Head of caudate nucleus (tissue), 42 donors: ENCODE measurements around the gene KTN1.

Experiments used
- DNase-seq, 42 donors: peaks; one replicate each; pipeline versions ENCODE4 v3.0.0 to v3.0.0-alpha.2; 2020 to 2021; ENCODE audit warnings: mixed read lengths in 7 of 42
- intact Hi-C: fragments of 100-400 bp; cut with DNase I; formaldehyde crosslinking; loops from one replicate; pipeline ENCODE4 v1.15.0; 2022

Gene KTN1

GRCh38 chr14:55571125-55571889, 8.7 kb upstream of the KTN1 start:
- no peak for DNase-seq
- intact Hi-C loops = no loop called here

- DNase-seq = peak in 8 of 42 donors; percentile 9 to 54 (median 26)
- intact Hi-C loops = no loop called here
These were observed 7.4 kb upstream of the KTN1 start for GRCh38 chr14:55572578-55572977.

GRCh38 chr14:55574988-55575387, 5.0 kb upstream of the KTN1 start:
- DNase-seq = no peak
- intact Hi-C loops = no loop called here

GRCh38 chr14:55577229-55577628, 2.8 kb upstream of the KTN1 start:
- intact Hi-C loops = no loop called here
- no peak for DNase-seq

GRCh38 chr14:55578511-55578910, 1.5 kb upstream of the KTN1 start:
- intact Hi-C loops = no loop called here

GRCh38 chr14:55580470-55581341, 699 bp downstream of the KTN1 start:
- intact Hi-C loops = no loop called here
- peak in 40 of 42 donors; percentile 9 to 71 (median 39) for DNase-seq

More at GRCh38 chr14:55578511-55578910, 1.5 kb upstream of the KTN1 start:
- DNase-seq = peak in 4 of 42 donors; percentile 6 to 46 (median 10)

- intact Hi-C loops = no loop called here
- DNase-seq = no peak
These were observed 1.4 kb downstream of the KTN1 start for GRCh38 chr14:55581342-55581771.

GRCh38 chr14:55582746-55583145, 2.7 kb downstream of the KTN1 start:
- intact Hi-C loops = no loop called here
- no peak for DNase-seq

GRCh38 chr14:55583942-55584468, 4.0 kb downstream of the KTN1 start:
- DNase-seq = no peak
- intact Hi-C loops = no loop called here

GRCh38 chr14:55585854-55586253, 5.8 kb downstream of the KTN1 start:
- no peak for DNase-seq
- intact Hi-C loops = no loop called here

GRCh38 chr14:55586411-55586810, 6.4 kb downstream of the KTN1 start:
- intact Hi-C loops = no loop called here

GRCh38 chr14:55587847-55588246, 7.8 kb downstream of the KTN1 start:
- intact Hi-C loops = no loop called here

More at GRCh38 chr14:55586411-55586810, 6.4 kb downstream of the KTN1 start:
- no peak for DNase-seq

GRCh38 chr14:55588259-55588699, 8.3 kb downstream of the KTN1 start:
- DNase-seq = no peak
- intact Hi-C loops = no loop called here

More at GRCh38 chr14:55587847-55588246, 7.8 kb downstream of the KTN1 start:
- DNase-seq = no peak

- DNase-seq = peak in 2 of 42 donors; percentile 4 to 15
- intact Hi-C loops = no loop called here
These were observed 9.2 kb downstream of the KTN1 start for GRCh38 chr14:55589171-55589570.

- intact Hi-C loops = no loop called here
- DNase-seq = no peak
These were observed 12.4 kb downstream of the KTN1 start for GRCh38 chr14:55592436-55592835.

- no peak for DNase-seq
- intact Hi-C loops = no loop called here
These were observed 13.7 kb downstream of the KTN1 start for GRCh38 chr14:55593698-55594097.

GRCh38 chr14:55599250-55599879, 19.4 kb downstream of the KTN1 start:
- intact Hi-C loops = no loop called here
- no peak for DNase-seq

GRCh38 chr14:55600784-55601561, 21.0 kb downstream of the KTN1 start:
- DNase-seq = no peak
- intact Hi-C loops = no loop called here
